ENCODE measurements around the gene RASGRP1.

RASGRP1 gene

DNA sequence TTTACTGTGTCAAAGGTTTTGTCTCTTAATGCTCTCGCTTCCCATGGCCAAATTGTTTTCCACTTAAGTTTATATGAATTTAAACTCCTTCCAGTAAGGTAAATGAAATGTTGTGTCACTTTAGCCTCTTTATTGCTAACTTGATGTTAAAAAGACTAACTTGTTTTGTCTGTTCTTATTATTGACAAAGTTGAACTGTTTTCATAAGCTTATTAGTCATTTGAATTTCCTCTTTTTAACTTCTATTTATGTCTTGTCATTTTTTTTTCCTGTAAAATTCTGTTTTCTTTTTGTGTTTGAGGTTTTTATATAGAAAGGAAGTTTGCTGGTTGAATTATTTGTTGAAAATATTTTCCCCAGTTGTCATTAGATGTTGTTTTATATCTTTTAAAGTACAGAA, 84.9 kb downstream of the RASGRP1 start:
- TF ChIP-seq, protein P1, sequence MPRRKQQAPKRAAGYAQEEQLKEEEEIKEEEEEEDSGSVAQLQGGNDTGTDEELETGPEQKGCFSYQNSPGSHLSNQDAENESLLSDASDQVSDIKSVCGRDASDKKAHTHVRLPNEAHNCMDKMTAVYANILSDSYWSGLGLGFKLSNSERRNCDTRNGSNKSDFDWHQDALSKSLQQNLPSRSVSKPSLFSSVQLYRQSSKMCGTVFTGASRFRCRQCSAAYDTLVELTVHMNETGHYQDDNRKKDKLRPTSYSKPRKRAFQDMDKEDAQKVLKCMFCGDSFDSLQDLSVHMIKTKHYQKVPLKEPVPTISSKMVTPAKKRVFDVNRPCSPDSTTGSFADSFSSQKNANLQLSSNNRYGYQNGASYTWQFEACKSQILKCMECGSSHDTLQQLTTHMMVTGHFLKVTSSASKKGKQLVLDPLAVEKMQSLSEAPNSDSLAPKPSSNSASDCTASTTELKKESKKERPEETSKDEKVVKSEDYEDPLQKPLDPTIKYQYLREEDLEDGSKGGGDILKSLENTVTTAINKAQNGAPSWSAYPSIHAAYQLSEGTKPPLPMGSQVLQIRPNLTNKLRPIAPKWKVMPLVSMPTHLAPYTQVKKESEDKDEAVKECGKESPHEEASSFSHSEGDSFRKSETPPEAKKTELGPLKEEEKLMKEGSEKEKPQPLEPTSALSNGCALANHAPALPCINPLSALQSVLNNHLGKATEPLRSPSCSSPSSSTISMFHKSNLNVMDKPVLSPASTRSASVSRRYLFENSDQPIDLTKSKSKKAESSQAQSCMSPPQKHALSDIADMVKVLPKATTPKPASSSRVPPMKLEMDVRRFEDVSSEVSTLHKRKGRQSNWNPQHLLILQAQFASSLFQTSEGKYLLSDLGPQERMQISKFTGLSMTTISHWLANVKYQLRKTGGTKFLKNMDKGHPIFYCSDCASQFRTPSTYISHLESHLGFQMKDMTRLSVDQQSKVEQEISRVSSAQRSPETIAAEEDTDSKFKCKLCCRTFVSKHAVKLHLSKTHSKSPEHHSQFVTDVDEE (CRISPR knock-in tag; IDR thresholded peaks at IDR 0.05), result no peak
- TF ChIP-seq CREB5 (CRISPR knock-in tag; IDR thresholded peaks at IDR 0.05; ENCODE audit: low read depth) (no peak), OSR1 (CRISPR knock-in tag; IDR thresholded peaks at IDR 0.05) (no peak), ZFP30 (CRISPR knock-in tag; IDR thresholded peaks at IDR 0.05) (no peak), ISL1 (CRISPR knock-in tag; IDR thresholded peaks at IDR 0.05) (no peak), PATZ1 (CRISPR knock-in tag; IDR thresholded peaks at IDR 0.05; ENCODE audit: borderline replicate concordance) (no peak), SNAI2 (CRISPR knock-in tag; IDR thresholded peaks at IDR 0.05) (no peak), RARB (CRISPR knock-in tag; IDR thresholded peaks at IDR 0.05) (no peak), TOX (CRISPR knock-in tag; IDR thresholded peaks at IDR 0.05; ENCODE audit: borderline replicate concordance) (no peak), ZNF8 (CRISPR knock-in tag; IDR thresholded peaks at IDR 0.05) (no peak), TCF4 (CRISPR knock-in tag; IDR thresholded peaks at IDR 0.05; ENCODE audit: borderline replicate concordance) (no peak)
- no peak for ATAC-seq

DNA sequence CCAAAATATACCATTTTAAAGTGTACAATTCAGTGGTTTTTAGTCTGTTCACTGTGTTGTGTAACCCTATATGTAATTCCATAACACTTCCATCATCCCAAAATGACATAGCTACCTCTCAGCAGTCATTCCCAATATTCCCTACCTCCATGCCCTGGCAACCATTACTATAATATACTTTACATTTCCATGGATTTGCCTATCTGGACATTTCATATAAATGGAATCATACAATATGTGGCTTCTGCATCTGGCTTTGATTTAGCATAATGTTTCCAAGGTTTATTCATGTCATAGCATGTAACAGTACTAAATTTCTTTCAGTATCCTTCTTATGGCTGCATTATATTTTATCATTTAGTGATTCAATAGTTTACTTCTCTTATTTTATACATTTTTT, 85.3 kb downstream of the RASGRP1 start:
- ATAC-seq, result no peak
- TF ChIP-seq RARB (CRISPR knock-in tag; IDR thresholded peaks at IDR 0.05), result no peak
- TF ChIP-seq ESRRG (CRISPR knock-in tag; IDR thresholded peaks at IDR 0.05), result no peak
- no peak for TF ChIP-seq CSRNP3 (CRISPR knock-in tag; IDR thresholded peaks at IDR 0.05)
- TF ChIP-seq ISL1 (CRISPR knock-in tag; IDR thresholded peaks at IDR 0.05), result no peak
- TF ChIP-seq BACH2 (CRISPR knock-in tag; IDR thresholded peaks at IDR 0.05; ENCODE audit: borderline replicate concordance), result no peak
- TF ChIP-seq TOX (CRISPR knock-in tag; IDR thresholded peaks at IDR 0.05; ENCODE audit: borderline replicate concordance), result no peak
- no peak for TF ChIP-seq PATZ1 (CRISPR knock-in tag; IDR thresholded peaks at IDR 0.05; ENCODE audit: borderline replicate concordance)

- no peak for ATAC-seq
- TF ChIP-seq ZNF70 (CRISPR knock-in tag; IDR thresholded peaks at IDR 0.05) (no peak), TOX (CRISPR knock-in tag; IDR thresholded peaks at IDR 0.05; ENCODE audit: borderline replicate concordance) (no peak), ARNTL (CRISPR knock-in tag; IDR thresholded peaks at IDR 0.05; ENCODE audit: borderline replicate concordance, low read depth) (no peak), CSDC2 (CRISPR knock-in tag; IDR thresholded peaks at IDR 0.05) (no peak), GLIS3 (CRISPR knock-in tag; IDR thresholded peaks at IDR 0.05) (no peak), PATZ1 (CRISPR knock-in tag; IDR thresholded peaks at IDR 0.05; ENCODE audit: borderline replicate concordance) (no peak), PPARA (CRISPR knock-in tag; IDR thresholded peaks at IDR 0.05; ENCODE audit: borderline replicate concordance) (no peak), CREB5 (CRISPR knock-in tag; IDR thresholded peaks at IDR 0.05; ENCODE audit: low read depth) (no peak), BACH2 (CRISPR knock-in tag; IDR thresholded peaks at IDR 0.05; ENCODE audit: borderline replicate concordance) (no peak), RARB (CRISPR knock-in tag; IDR thresholded peaks at IDR 0.05) (no peak)
- TF ChIP-seq, protein P2, sequence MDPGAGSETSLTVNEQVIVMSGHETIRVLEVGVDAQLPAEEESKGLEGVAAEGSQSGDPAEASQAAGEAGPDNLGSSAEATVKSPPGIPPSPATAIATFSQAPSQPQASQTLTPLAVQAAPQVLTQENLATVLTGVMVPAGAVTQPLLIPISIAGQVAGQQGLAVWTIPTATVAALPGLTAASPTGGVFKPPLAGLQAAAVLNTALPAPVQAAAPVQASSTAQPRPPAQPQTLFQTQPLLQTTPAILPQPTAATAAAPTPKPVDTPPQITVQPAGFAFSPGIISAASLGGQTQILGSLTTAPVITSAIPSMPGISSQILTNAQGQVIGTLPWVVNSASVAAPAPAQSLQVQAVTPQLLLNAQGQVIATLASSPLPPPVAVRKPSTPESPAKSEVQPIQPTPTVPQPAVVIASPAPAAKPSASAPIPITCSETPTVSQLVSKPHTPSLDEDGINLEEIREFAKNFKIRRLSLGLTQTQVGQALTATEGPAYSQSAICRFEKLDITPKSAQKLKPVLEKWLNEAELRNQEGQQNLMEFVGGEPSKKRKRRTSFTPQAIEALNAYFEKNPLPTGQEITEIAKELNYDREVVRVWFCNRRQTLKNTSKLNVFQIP (CRISPR knock-in tag; IDR thresholded peaks at IDR 0.05; ENCODE audit: borderline replicate concordance, low read depth), result no peak
These were observed 87.0 kb downstream of the RASGRP1 start for GRCh38 chr15:38477637-38478036.

Data from SK-N-SH treated with all-trans-retinoic acid at 6 μM for 48 hours (cell line).